GM18517 (cell line): ENCODE measurements around the gene MATN1.
A peak's percentile ranks its signal among the peaks of the same experiment; 100 is the strongest.

Source experiments
- ATAC-seq: cut with Tn5 transposase; IDR thresholded peaks from one replicate; pipeline ENCODE4 v1.9.1; 2021; ENCODE audit warnings: mild to moderate bottlenecking, moderate library complexity; ENCODE audit not compliant: unreplicated experiment

MATN1 gene

GRCh38 chr1:30719406-30720270, 3.7 kb downstream of the MATN1 start:
- no peak for ATAC-seq

- peak; percentile 47 for ATAC-seq
These were observed 4.6 kb downstream of the MATN1 start for GRCh38 chr1:30718636-30719405.

GRCh38 chr1:30718091-30718635, 5.2 kb downstream of the MATN1 start:
- peak; percentile 64 for ATAC-seq

GRCh38 chr1:30716646-30717045, 6.7 kb downstream of the MATN1 start:
- no peak for ATAC-seq

- no peak for ATAC-seq
These were observed 7.5 kb downstream of the MATN1 start for GRCh38 chr1:30715886-30716285.

GRCh38 chr1:30715216-30715615, 8.2 kb downstream of the MATN1 start:
- no peak for ATAC-seq

- ATAC-seq, result no peak
These were observed 8.8 kb downstream of the MATN1 start for GRCh38 chr1:30714536-30715090.

GRCh38 chr1:30714025-30714424, 9.4 kb downstream of the MATN1 start:
- no peak for ATAC-seq

- ATAC-seq, result no peak
These were observed 10.1 kb downstream of the MATN1 start for GRCh38 chr1:30713311-30713710.

- ATAC-seq, result no peak
These were observed 10.8 kb downstream of the MATN1 start for GRCh38 chr1:30712583-30712982.

GRCh38 chr1:30710407-30710806, 13.0 kb downstream of the MATN1 start:
- ATAC-seq, result no peak

- no peak for ATAC-seq
These were observed 15.0 kb downstream of the MATN1 start for GRCh38 chr1:30708361-30708728.

- ATAC-seq, result no peak
These were observed 15.7 kb downstream of the MATN1 start for GRCh38 chr1:30707412-30708360.

GRCh38 chr1:30706528-30706927, 16.9 kb downstream of the MATN1 start:
- ATAC-seq, result no peak

- no peak for ATAC-seq
These were observed 17.7 kb downstream of the MATN1 start for GRCh38 chr1:30705698-30706097.

GRCh38 chr1:30704765-30705509, 18.4 kb downstream of the MATN1 start:
- no peak for ATAC-seq

GRCh38 chr1:30704271-30704670, 19.1 kb downstream of the MATN1 start:
- ATAC-seq, result no peak

GRCh38 chr1:30702823-30703222, 20.6 kb downstream of the MATN1 start:
- no peak for ATAC-seq

GRCh38 chr1:30701258-30701633, 22.1 kb downstream of the MATN1 start:
- ATAC-seq, result no peak
